Measurements from ENCODE around the gene GASK1A.

- TF ChIP-seq MXI1 (IDR thresholded peaks at IDR 0.05; ENCODE audit: borderline replicate concordance, low read depth, low read length), result no peak
- TF ChIP-seq BHLHE40 (IDR thresholded peaks at IDR 0.05; ENCODE audit: low read depth, low read length), result no peak
- no peak for TF ChIP-seq POLR2A (IDR thresholded peaks at IDR 0.05; ENCODE audit: low read depth, low read length)
- TF ChIP-seq CTCF (conservative IDR thresholded peaks at IDR 0.05; ENCODE audit: low read depth, low read length), result no peak
- TF ChIP-seq MAFK (IDR thresholded peaks at IDR 0.05; ENCODE audit: low read depth, low read length), result no peak
- TF ChIP-seq, protein P1, sequence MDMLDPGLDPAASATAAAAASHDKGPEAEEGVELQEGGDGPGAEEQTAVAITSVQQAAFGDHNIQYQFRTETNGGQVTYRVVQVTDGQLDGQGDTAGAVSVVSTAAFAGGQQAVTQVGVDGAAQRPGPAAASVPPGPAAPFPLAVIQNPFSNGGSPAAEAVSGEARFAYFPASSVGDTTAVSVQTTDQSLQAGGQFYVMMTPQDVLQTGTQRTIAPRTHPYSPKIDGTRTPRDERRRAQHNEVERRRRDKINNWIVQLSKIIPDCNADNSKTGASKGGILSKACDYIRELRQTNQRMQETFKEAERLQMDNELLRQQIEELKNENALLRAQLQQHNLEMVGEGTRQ (IDR thresholded peaks at IDR 0.05; ENCODE audit: low read depth, low read length), result no peak
- no peak for TF ChIP-seq SMC3 (IDR thresholded peaks at IDR 0.05; ENCODE audit: low read depth, low read length)
- no peak for TF ChIP-seq RAD21 (IDR thresholded peaks at IDR 0.05; ENCODE audit: low read length)
- no peak for TF ChIP-seq MAZ (IDR thresholded peaks at IDR 0.05; ENCODE audit: borderline replicate concordance, low read depth, low read length)
- TF ChIP-seq RCOR1 (IDR thresholded peaks at IDR 0.05; ENCODE audit: insufficient replicate concordance, low read length), result no peak
- no peak for TF ChIP-seq CEBPB (IDR thresholded peaks at IDR 0.05; ENCODE audit: low read depth, low read length)
Observed at GRCh38 chr3:42970976-42971772, 7.9 kb upstream of the GASK1A start.

Measured in IMR-90 (cell line).